22Rv1 (cell line): ENCODE data around the gene OR13J1.
"Not testable (repeated sequence)": the region's sequence is repeated elsewhere in the genome, so short reads cannot be mapped to it uniquely, and the experiment has no call there.

Experiments
- ZFX ChIP-seq: fragments of 450-650 bp; IDR thresholded peaks from 2 replicates; pipeline ENCODE4 v1.6.1; 2017; ENCODE audit warnings: antibody characterized with exemption, borderline replicate concordance
- TF ChIP-seq, protein P1 (sequence below): fragments of 450-650 bp; IDR thresholded peaks from 2 replicates; pipeline ENCODE4 v1.5.1; 2017; ENCODE audit warnings: mild to moderate bottlenecking

DNA sequence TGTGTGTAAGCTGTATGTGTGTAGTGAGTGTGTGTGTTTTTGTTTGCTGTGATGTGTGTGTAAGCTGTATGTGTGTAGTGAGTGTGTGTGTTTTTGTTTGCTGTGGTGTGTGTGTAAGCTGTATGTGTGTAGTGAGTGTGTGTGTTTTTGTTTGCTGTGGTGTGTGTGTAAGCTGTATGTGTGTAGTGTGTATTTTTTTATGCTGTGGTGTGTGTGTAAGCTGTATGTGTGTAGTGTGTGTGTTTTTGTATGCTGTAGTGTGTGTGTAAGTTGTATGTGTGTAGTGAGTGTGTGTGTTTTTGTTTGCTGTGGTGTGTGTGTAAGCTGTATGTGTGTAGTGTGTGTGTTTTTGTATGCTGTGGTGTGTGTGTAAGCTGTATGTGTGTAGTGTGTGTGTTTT lies 43.2 kb upstream of the OR13J1 start:
- TF ChIP-seq, protein P1, sequence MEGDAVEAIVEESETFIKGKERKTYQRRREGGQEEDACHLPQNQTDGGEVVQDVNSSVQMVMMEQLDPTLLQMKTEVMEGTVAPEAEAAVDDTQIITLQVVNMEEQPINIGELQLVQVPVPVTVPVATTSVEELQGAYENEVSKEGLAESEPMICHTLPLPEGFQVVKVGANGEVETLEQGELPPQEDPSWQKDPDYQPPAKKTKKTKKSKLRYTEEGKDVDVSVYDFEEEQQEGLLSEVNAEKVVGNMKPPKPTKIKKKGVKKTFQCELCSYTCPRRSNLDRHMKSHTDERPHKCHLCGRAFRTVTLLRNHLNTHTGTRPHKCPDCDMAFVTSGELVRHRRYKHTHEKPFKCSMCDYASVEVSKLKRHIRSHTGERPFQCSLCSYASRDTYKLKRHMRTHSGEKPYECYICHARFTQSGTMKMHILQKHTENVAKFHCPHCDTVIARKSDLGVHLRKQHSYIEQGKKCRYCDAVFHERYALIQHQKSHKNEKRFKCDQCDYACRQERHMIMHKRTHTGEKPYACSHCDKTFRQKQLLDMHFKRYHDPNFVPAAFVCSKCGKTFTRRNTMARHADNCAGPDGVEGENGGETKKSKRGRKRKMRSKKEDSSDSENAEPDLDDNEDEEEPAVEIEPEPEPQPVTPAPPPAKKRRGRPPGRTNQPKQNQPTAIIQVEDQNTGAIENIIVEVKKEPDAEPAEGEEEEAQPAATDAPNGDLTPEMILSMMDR = not testable (repeated sequence)
- TF ChIP-seq ZFX = not testable (repeated sequence)
